Kidney (tissue), 14 donors: ENCODE measurements around the gene PPP1R26. TPM values are rescaled to one million over a fixed set of nuclear protein-coding genes. Genes with fewer than 3 reads are reported as not detected.

ENCODE experiments used
- DNase-seq, 5 donors: peaks; one replicate each; pipeline ENCODE4 v3.0.0-alpha.2; 2013 to 2020
- FAIRE-seq: peaks from 2 replicates; lab custom pipeline; 2012; peaks lifted over from hg19 to GRCh38; lab: Jason Lieb, UNC
- H3K27ac ChIP-seq, 2 donors: one replicate each; pipeline ENCODE4 v1.7.0; 2013; ENCODE audit warnings: low read depth in 2 of 2, low read length in 2 of 2, inconsistent platforms in 1 of 2
- H3K27me3 ChIP-seq: one replicate; pipeline ENCODE4 v1.7.1; 2013; ENCODE audit warnings: low read length, inconsistent platforms; ENCODE audit not compliant: control insufficient read depth, insufficient read depth
- H3K36me3 ChIP-seq, 3 donors: one replicate each; pipeline versions ENCODE4 v1.7.0 to v1.7.1; 2013; ENCODE audit warnings: low read length in 3 of 3, control low read depth in 1 of 3, inconsistent platforms in 1 of 3; ENCODE audit not compliant: insufficient read depth in 3 of 3, control insufficient read depth in 2 of 3
- H3K4me1 ChIP-seq, 3 donors: one replicate each; pipeline versions ENCODE4 v1.7.0 to v1.7.1; 2013; ENCODE audit warnings: low read length in 3 of 3, inconsistent platforms in 1 of 3, low read depth in 1 of 3; ENCODE audit not compliant: control insufficient read depth in 2 of 3, insufficient read depth in 2 of 3
- H3K4me3 ChIP-seq, 3 donors: one replicate each; pipeline versions ENCODE4 v1.7.0 to v1.8.1; 2013; ENCODE audit warnings: low read length in 3 of 3, control low read depth in 1 of 3, inconsistent platforms in 1 of 3
- H3K9ac ChIP-seq, 3 donors: one replicate each; pipeline versions ENCODE4 v1.7.0 to v1.7.1; 2013; ENCODE audit warnings: low read length in 3 of 3, control low read depth in 1 of 3, inconsistent platforms in 1 of 3
- H3K9me3 ChIP-seq, 3 donors: one replicate each; pipeline versions ENCODE4 v1.7.0 to v1.7.1; 2013; ENCODE audit warnings: low read length in 3 of 3, control low read depth in 1 of 3, inconsistent platforms in 1 of 3; ENCODE audit not compliant: control insufficient read depth in 2 of 3, insufficient read depth in 1 of 3
- CTCF ChIP-seq: IDR thresholded peaks from 3 replicates; pipeline ENCODE4 v1.5.1; 2012; ENCODE audit warnings: mild to moderate bottlenecking, moderate library complexity, borderline replicate concordance; ENCODE audit not compliant: insufficient read depth; ENCODE audit errors: extremely low read depth
- intact Hi-C: fragments of 100-400 bp; cut with DNase I; formaldehyde crosslinking; loops from one replicate; pipeline ENCODE4 v1.11.1; 2022
- polyA plus RNA-seq: library from polyadenylated mRNA; stranded (reverse); fragments of 350-450 nt; fragmentation: Illumina TruSeq; extraction: RNeasy Lipid Tissue Mini Kit (QIAGEN cat#74804); gene quantifications from one replicate; pipeline ENCODE4 v1.2.3, GENCODE V29; 2014; ENCODE audit warnings: low read depth, low replicate concordance; ENCODE audit not compliant: insufficient read depth
- total RNA-seq: library from RNA; stranded (reverse); fragmentation: NEBNext Ultra II Directional; extraction: Animal tissue kit (Norgen Biotek cat#: 25700); gene quantifications from one replicate; pipeline ENCODE4 v1.2.1, GENCODE V29; 2021
- donor health status: control.
- donor health status: control.
- donor health status: control.
- donor health status: control.
- donor health status: control.
- donor health status: DM: yes; HTN: yes; CAD: no.
- donor health status: Normal renal cell carcinoma (clear cell type).

PPP1R26 gene
- total and polyA plus RNA-seq, 2 donors from 2014 or later, result 10.2 to 22.0 TPM

- Histone ChIP-seq H3K4me1 (no peaks in the 10 kb centered on the region), H3K27ac (no peak overlapping the region), H3K9me3 (no peaks in the 10 kb centered on the region), H3K4me3 (no peak overlapping the region), H3K27me3 (no peaks in the 10 kb centered on the region), H3K36me3 (no peaks in the 10 kb centered on the region), H3K9ac (no peak overlapping the region)
- DNase-seq (peak in 1 of 5 donors; percentile 32), FAIRE-seq (no peak)
- no peak for TF ChIP-seq CTCF
- intact Hi-C loops, result no loop called here
Observed at GRCh38 chr9:135523521-135524129, 44.0 kb downstream of the PPP1R26 start.

GRCh38 chr9:135524130-135524861, 44.7 kb downstream of the PPP1R26 start:
- intact Hi-C loops, result no loop called here
- no peak for FAIRE-seq
- DNase-seq, result peak in 4 of 5 donors; percentile 33 to 63 (median 49)
- no peak overlapping the region for H3K27ac ChIP-seq
- H3K27me3 ChIP-seq, result no peaks in the 10 kb centered on the region
- no peak for TF ChIP-seq CTCF
- no peak overlapping the region for H3K4me3 ChIP-seq
- H3K9ac ChIP-seq, result no peak overlapping the region
- H3K36me3 ChIP-seq, result no peaks in the 10 kb centered on the region
- no peaks in the 10 kb centered on the region for H3K4me1 ChIP-seq
- peaks cover 0 to 1% (median 0%) of the 10 kb centered on the region in 3 donors for H3K9me3 ChIP-seq

GRCh38 chr9:135525241-135526088, 45.9 kb downstream of the PPP1R26 start:
- Histone ChIP-seq H3K9ac (no peak overlapping the region), H3K9me3 (peaks cover 0 to 8% (median 0%) of the 10 kb centered on the region in 3 donors), H3K27me3 (no peaks in the 10 kb centered on the region), H3K4me3 (no peak overlapping the region), H3K4me1 (no peaks in the 10 kb centered on the region), H3K36me3 (no peaks in the 10 kb centered on the region), H3K27ac (no peak overlapping the region)
- intact Hi-C loops, result no loop called here
- FAIRE-seq, result no peak
- no peak for TF ChIP-seq CTCF
- DNase-seq, result peak in 2 of 5 donors; percentile 6 to 36
